G401 (cell line): ENCODE results near the gene C1D. TPM values are rescaled to one million over a fixed set of nuclear protein-coding genes. Genes with fewer than 3 reads are reported as not detected.
"Not testable (repeated sequence)": the region's sequence is repeated elsewhere in the genome, so short reads cannot be mapped to it uniquely, and the experiment has no call there.

ENCODE experiments used
- DNase-seq: peaks from one replicate; pipeline ENCODE4 v3.0.0-alpha.2; 2015; ENCODE audit warnings: low spot score
- in situ Hi-C: cut with HindIII; loops from 2 replicates; pipeline ENCODE4 v1.10.0; 2016; ENCODE audit warnings: low sequenced_read_pairs, mixed read lengths
- total RNA-seq: library from RNA; depleted of rRNA; stranded (reverse); fragments of >200 nt; shearing (Covaris generic); gene quantifications from 2 replicates; pipeline ENCODE4 v1.2.3, GENCODE V29; 2014; rRNA removed

Gene C1D
- total RNA-seq, 1 experiment from 2014 or later, result 73.1 TPM

GRCh38 chr2:68024450-68024849, 38.4 kb downstream of the C1D start:
- in situ Hi-C loops, result no loop called here
- no peak for DNase-seq

GRCh38 chr2:68023904-68024303, 38.9 kb downstream of the C1D start:
- in situ Hi-C loops, result no loop called here
- no peak for DNase-seq

GRCh38 chr2:68018727-68019126, 44.1 kb downstream of the C1D start:
- in situ Hi-C loops, result no loop called here
- DNase-seq, result no peak

GRCh38 chr2:68009526-68009925, 53.3 kb downstream of the C1D start:
- in situ Hi-C loops, result no loop called here
- no peak for DNase-seq

GRCh38 chr2:68000170-68000825, 62.5 kb downstream of the C1D start:
- DNase-seq, result no peak
- in situ Hi-C loops, result no loop called here

GRCh38 chr2:67999332-67999731, 63.5 kb downstream of the C1D start:
- DNase-seq, result no peak
- in situ Hi-C loops, result no loop called here

- no peak for DNase-seq
- in situ Hi-C loops, result no loop called here
These were observed 64.9 kb downstream of the C1D start for GRCh38 chr2:67997903-67998302.

- in situ Hi-C loops, result no loop called here
- no peak for DNase-seq
These were observed 65.3 kb downstream of the C1D start for GRCh38 chr2:67997528-67997900.

GRCh38 chr2:67996772-67997527, 65.9 kb downstream of the C1D start:
- in situ Hi-C loops, result no loop called here
- DNase-seq, result no peak

GRCh38 chr2:67994716-67995115, 68.1 kb downstream of the C1D start:
- no peak for DNase-seq
- in situ Hi-C loops, result no loop called here

- DNase-seq, in situ Hi-C loops: not testable (repeated sequence)
These were observed 68.7 kb downstream of the C1D start for GRCh38 chr2:67994069-67994468.

GRCh38 chr2:67993329-67993728, 69.5 kb downstream of the C1D start:
- no peak for DNase-seq
- in situ Hi-C loops, result no loop called here

GRCh38 chr2:67991456-67991855, 71.3 kb downstream of the C1D start:
- no peak for DNase-seq
- in situ Hi-C loops, result no loop called here

Other genes starting within 250 kb of the C1D start
- gene PNO1, start 94.9 kb upstream of the C1D start, total RNA-seq, result 34.1 and 42.1 TPM in 2 replicates
- gene PPP3R1, start 189.5 kb upstream of the C1D start, total RNA-seq, result 36.6 and 41.7 TPM in 2 replicates